ENCODE data around the gene ASB5.
A peak's percentile ranks its signal among the peaks of the same experiment; 100 is the strongest.
"Not testable (repeated sequence)": the region's sequence is repeated elsewhere in the genome, so short reads cannot be mapped to it uniquely, and the experiment has no call there.

Gene ASB5

DNA sequence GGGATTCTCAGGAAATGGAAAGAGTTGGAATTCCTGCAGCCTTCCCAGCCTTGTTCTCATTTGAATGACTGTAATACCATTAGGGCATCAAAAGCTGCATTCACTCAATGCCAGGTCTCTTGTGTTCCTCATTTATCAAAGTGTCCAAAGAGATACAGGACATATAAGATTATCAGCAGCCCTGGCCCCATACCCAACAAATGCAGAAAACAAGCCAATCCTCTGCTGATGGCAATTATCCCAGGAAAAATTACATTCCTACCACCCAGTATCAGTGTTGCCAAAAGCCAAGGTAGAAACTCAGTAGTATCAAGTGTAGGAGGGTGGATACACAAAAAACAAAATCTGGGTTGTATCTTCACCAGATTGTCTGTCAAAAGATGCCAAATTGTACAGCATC, 18.5 kb upstream of the ASB5 start:
- DNase-seq (ENCODE audit: low read depth), result no peak
- no peak overlapping the region for H3K4me3 ChIP-seq (ENCODE audit: low read depth, low read length)

DNA sequence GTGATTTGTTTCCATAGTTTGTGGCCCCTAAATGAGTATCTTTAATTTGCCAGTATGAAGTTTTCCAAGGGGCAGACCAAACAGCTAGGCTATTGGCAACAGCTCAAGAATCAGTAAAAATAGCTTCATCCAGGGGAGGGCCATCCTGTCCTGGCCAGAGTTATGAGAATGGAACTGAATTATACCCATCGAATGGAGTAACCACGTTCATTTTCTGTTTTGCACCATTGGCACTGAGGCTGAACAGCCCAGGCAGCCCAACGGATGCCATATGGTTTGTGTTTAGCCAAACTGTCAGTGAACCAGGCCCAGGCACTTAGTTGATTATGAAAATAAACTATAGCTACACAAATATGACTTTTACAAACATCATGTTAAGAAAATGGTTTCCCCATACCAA, 17.7 kb upstream of the ASB5 start:
- DNase-seq (ENCODE audit: low read depth), result no peak

DNA sequence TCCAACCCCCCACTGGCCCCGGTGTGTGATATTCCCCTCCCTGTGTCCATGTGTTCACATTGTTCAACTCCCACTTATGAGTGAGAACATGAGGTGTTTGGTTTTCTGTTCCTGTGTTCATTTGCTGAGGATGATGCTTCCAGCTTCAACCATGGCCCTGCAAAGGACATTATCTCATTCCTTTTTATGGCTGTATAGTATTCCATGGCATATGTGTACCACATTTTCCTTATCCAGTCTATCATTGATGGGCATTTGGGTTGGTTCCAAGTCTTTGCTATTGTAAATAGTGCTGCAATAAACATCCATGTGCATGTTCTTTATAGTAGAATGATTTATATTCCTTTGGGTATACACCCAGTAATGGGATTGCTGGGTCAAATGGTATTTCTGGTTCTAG, 10.5 kb upstream of the ASB5 start:
- not testable (repeated sequence) for H3K4me3 ChIP-seq (ENCODE audit: low read depth, low read length); DNase-seq (ENCODE audit: low read depth)

More for the DNA sequence above, 17.7 kb upstream of the ASB5 start:
- H3K4me3 ChIP-seq (ENCODE audit: low read depth, low read length), result no peak overlapping the region

DNA sequence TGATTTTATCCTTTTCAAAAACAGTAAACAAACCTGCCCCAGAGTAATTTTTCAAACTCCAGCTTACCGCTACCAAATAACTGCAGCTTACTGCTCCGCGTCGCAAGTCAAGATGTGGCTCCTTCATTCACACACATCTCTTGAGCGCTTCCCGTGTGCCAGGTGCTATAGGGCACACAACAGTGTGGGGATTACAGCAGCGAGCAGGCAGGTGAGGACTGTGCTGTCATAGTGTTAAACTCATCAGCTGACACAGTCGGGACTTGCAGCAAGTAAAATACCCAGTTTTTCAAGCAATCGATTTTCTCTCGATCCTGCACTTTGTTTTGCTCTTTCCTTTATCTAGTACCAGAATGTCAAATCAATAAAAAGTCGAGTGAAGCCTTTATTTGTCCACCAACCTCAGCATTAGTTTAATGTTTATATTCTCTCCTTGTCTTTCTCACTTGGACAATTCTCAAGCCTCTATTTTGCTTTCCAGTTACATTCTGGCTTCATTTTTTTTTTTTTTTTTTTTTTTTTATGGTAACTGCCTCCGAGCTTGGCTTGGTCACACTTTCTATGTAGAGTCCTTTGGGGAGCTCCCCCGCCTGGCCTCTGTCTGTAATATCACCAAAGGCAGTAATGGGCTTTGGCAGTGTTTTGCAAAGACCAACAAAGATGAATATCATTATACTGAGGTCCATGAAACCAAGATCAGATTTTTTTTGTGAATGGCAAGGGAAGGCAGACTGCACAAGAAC, 8.3 kb upstream of the ASB5 start:
- no peak for DNase-seq (ENCODE audit: low read depth)
- no peak overlapping the region for H3K4me3 ChIP-seq (ENCODE audit: low read depth, low read length)

DNA sequence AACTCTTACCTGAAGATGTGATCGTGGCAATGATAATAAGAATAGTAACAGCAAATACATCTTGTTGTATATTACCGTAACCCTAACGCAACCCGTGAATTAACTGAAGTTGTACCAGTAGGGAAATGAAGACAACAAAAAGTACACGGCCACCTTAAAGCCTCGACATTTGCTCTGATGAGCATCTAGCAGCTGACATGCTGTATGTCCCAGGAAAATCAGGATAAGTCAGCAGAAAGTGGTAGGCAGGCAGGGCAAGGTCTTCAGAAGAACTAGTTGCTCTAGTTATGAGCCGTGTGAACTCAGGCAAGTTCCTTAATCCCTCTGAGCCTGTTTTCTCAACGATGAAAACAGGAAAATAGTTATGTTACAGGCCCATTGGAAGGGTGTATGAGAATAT, 7.7 kb upstream of the ASB5 start:
- no peak overlapping the region for H3K4me3 ChIP-seq (ENCODE audit: low read depth, low read length)
- DNase-seq (ENCODE audit: low read depth), result no peak

DNA sequence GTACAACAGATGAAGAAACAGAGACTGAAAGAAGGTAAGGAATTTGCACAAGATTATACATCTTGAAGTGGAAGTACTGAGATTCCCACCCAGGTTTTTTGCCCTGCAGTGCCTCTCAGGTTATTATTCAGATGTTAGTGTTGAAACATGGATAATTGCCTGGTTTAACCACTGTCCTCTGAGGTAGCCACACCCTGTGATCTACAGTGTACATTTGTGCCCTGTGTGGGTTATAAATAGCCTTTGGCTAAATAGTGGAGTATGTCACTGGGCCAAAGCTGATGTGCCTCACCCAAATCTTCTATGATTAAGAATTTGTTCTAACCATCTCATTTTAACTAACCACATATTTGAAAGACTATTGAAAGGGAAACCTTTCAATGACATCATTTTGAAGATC, 5.4 kb upstream of the ASB5 start:
- DNase-seq (ENCODE audit: low read depth), result no peak
- H3K4me3 ChIP-seq (ENCODE audit: low read depth, low read length), result no peak overlapping the region

DNA sequence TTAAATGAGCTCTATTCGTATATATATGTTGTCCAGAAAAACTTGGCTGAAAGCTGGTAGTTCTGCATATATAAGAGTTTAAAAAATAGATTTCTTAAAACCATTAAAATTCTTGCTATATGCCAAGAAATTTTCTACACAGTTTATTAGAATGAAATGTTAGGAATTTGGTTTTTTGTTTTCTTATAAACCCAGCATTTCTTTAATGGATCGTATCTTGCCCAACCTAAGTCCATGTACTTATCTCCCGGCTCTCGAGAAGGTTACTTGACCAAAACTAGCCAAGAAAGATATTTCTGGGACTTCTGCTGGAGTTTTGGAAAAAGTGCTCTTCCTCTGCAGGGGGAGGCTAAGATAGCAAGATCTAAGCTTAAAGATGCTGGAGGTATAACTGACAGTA, 4.7 kb upstream of the ASB5 start:
- H3K4me3 ChIP-seq (ENCODE audit: low read depth, low read length), result no peak overlapping the region
- DNase-seq (ENCODE audit: low read depth), result no peak

DNA sequence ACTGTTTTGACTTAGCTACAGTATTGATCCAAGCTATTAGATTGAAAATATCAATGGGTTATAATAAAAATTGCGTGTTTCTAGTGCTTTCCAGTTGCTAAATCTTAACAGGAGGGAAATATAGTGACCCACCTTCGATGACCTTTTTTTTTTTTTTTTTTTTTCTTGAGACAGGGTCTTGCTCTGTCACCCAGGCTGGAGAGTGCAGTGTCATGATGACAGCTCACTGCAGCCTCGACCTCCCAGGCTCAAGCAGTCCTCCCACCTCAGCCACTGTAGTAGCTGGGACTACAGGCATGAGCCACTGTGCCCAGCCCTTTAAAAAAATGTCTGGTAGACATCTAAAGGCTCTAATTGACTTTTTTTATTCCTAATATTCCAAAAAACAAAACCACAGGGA, 3.8 kb upstream of the ASB5 start:
- H3K4me3 ChIP-seq (ENCODE audit: low read depth, low read length), result no peak overlapping the region
- DNase-seq (ENCODE audit: low read depth), result no peak

DNA sequence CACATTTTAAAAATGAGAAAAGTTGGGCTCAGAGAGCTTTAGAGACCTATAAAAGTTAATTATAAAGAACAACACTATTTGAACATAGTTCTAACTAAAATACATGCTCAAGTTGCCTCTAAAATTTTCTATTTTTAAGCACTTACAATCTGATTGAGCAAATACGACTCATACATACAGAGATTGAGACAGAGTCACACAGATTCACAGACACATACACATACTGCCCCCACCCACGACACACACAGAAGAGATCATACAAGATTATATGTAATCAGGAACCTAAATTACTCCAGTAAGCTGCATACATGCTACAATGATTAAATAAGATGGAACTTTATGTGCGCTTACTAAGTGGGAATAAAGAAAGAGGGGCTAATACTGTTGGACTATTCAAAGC, 2.7 kb upstream of the ASB5 start:
- peak; percentile 52 for DNase-seq (ENCODE audit: low read depth)
- H3K4me3 ChIP-seq (ENCODE audit: low read depth, low read length), result no peak overlapping the region

DNA sequence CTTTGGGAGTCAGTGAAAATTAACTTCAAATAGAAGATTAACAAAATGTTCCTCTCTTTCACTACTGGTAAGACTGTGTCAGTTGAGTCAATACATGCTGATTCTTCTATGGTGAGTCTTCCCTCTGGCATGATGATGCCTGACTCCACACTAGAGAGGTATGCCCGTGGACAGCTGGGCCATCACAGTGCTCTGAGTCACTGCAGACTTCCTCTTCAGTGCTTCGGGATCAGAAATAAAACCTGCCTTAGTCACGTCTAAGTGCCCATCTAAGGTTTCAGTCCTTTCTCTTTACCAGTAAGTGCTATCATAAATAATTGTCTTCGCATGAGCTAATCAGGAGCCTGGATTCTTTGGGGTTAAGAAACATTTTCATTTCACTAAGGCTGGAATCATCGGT, 1.6 kb upstream of the ASB5 start:
- peak; percentile 99 for DNase-seq (ENCODE audit: low read depth)

DNA sequence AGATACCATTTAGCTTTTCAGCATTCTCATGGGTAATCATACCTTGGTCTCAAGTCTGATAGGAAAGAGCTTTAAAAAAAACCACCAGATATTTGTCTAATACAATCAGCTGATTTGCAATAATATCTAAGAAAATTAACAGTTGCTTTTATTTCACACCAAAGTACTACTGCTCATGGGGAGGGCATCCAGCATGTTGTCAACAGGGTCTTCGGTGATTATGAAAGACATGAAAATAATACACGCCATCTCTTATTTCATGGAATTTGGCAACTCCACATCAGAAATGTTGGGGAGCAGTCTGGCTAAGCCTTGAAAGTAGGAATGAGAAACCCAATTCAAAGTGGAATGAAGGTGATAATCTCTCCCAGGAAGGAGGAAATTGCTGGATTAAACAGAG, 3.0 kb downstream of the ASB5 start:
- no peak for DNase-seq (ENCODE audit: low read depth)
- H3K4me3 ChIP-seq (ENCODE audit: low read depth, low read length), result peak overlapping the region; percentile 28

More for the DNA sequence above, 1.6 kb upstream of the ASB5 start:
- no peak overlapping the region for H3K4me3 ChIP-seq (ENCODE audit: low read depth, low read length)

DNA sequence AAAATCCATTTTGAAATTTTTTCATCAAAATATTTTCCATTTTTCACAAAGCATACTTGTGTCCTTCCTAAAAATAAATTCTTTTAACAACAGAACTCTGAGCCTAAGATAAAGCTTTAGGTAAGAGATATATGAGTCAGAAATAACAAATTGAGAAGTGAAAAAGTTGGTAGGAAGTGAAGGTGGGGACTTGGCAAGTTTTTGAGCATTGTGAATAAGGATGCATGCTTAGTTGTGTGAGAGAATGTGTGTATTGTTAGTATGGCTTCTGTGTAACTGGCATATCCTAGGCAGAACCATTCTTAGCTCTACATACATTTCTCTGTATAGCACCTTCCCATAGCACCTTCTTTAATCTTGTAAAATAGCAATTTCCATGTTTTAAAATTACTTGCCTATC, 6.8 kb downstream of the ASB5 start:
- no peak overlapping the region for H3K4me3 ChIP-seq (ENCODE audit: low read depth, low read length)
- DNase-seq (ENCODE audit: low read depth), result no peak

DNA sequence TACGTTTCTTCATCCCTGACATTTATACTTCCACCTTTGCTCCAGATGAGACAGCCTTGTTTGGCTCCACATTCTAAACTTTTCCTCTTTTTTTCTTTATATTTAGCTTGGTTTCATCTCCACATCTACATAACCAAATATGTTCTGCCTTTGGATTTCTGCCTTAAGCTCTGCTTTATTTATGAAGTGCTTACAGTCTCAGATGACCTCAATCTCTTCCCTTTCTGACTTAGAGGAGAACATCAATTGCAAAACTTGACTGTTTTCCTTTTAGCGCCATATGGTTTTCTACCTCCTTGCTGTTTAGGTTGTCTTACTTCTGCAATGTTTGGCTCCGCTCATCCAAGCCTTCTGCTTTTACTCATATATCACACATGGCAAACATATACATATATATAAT, 7.5 kb downstream of the ASB5 start:
- H3K4me3 ChIP-seq (ENCODE audit: low read depth, low read length), result no peak overlapping the region
- DNase-seq (ENCODE audit: low read depth), result peak; percentile 89

DNA sequence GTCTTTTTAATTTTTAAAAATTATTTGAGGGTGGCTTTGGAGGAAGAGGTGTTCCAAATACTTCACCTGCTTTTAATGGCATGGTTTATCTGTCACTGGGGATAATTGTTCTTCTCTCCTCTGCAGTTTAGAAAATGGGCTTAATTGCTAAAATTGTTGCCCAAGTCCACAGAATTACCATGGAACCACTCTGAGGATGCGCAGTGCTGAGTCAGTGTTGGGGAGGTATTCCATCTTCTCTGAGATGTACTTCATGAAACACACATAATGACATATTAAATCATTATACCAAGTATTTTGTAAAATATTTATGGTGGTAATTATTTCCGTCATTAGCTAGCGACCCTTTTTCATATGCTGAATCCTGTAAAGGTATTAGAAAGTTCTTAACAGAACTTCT, 8.0 kb downstream of the ASB5 start:
- DNase-seq (ENCODE audit: low read depth), result no peak
- H3K4me3 ChIP-seq (ENCODE audit: low read depth, low read length), result no peak overlapping the region

DNA sequence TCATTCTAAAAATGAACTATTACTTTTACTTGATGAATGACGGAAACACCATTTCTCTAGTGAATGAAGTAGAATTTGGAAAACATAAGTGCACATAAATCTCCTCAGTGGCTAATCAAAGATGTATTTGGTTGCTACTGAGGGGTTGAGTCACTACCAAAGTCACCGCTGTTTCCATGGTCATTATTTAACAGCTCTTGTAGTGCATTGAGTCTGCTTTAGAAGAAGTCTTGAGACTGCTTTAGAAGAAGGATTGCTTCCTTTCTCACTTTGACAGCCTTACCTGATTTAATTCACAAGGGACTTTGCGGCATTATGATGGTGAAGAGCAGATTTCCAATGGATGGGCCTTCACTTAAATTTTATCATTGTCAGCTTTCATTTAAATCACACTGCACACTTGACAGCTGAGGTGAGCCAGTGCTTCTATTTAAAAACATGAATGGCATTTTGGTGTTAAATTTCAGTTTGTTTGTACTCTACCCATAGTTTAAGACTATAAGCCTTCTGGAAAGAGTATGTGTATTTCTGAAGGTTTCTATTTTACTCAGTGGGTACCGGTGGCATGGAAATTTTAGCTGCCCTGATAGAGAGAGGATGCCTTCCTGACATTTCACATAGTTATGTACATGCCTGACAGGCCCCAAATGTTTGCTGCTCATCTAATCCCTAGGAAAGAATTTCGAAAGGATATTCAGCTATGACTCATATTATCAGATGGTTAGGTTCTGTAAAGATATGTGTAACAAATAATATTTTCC, 9.5 kb downstream of the ASB5 start:
- no peak for DNase-seq (ENCODE audit: low read depth)
- H3K4me3 ChIP-seq (ENCODE audit: low read depth, low read length), result no peak overlapping the region

DNA sequence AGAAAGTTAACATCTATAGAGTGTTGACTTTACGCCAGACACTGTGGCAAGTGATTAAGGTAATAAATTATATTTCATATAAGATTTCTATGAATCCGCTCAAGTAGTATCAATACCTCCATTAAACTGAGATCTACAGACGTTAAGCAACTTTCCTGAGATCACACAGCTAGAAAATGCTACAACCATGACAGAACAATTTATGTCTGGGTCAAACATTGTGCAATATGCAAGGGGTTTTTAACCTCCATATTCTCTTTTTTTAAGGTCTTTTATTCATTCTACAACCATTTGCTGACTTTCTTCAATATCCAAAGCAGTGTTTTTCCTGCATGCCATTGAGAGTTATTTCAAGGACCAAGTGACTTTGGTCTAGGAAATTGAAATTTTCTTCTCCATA, 10.9 kb downstream of the ASB5 start:
- no peak overlapping the region for H3K4me3 ChIP-seq (ENCODE audit: low read depth, low read length)
- DNase-seq (ENCODE audit: low read depth), result no peak

DNA sequence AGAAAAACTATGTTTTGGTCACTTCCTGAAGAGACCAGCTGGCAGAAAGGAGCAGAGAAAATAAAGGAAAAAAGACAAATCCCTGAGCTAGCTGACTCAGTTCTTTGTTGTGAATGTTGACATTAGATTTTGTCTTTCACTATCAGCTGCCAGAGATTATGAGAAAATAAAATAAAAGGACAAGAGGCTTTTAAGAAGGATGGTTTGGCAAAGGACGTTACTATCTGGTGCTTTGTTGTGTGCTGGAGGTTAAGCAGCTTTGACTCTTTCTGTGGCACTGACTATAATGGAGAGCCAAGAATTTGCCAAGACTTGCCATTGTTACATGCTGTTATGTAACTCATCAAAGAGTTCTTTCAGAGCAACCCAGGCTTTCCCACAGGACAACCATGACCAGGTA, 12.1 kb downstream of the ASB5 start:
- no peak for DNase-seq (ENCODE audit: low read depth)
- H3K4me3 ChIP-seq (ENCODE audit: low read depth, low read length), result no peak overlapping the region

DNA sequence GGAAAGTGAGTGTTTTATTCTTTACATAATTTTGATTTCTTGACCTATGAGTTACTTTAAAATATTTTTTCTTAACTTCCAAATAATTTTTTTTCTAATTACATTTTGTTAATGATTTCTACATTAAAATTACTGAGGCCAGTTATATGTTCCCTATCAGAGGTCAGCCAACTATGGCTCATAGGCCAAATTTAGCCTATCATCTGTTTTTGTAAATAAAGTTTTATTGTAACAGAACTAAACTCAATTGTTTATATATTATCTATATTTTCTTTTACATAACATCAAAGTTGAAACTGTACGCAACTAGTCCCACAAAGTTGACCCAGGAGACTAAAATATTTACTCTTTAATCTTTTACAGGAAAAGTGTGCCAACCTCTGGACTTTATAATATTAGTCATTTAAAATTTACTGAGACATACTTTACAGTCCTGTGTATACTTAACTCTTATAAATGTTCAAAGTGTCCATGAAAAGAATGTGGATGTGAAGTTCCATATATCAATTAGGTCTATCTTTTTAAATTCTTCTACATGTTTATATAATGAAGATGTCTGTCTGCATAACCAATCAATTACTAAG, 26.2 kb downstream of the ASB5 start:
- DNase-seq (ENCODE audit: low read depth), result no peak
- no peak overlapping the region for H3K4me3 ChIP-seq (ENCODE audit: low read depth, low read length)

DNA sequence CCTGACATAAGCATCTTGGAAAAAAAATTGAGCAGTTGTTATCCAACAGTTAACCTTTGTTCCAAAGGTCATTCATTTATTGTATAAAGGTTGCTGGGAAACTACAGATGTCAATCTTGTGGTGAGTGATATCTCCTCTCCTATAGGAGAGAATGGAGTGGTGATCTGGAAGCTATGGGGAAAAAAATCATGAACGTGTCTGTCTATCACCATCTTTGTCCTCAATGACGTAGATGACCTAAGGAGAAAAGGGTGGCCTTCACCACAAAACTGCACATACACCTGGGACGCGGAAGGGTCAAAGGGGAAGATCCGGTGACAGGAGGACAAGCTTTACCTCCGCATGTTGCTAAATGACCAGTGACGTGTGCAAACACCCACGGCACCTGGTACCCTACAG, 27.3 kb downstream of the ASB5 start:
- no peak overlapping the region for H3K4me3 ChIP-seq (ENCODE audit: low read depth, low read length)
- no peak for DNase-seq (ENCODE audit: low read depth)

DNA sequence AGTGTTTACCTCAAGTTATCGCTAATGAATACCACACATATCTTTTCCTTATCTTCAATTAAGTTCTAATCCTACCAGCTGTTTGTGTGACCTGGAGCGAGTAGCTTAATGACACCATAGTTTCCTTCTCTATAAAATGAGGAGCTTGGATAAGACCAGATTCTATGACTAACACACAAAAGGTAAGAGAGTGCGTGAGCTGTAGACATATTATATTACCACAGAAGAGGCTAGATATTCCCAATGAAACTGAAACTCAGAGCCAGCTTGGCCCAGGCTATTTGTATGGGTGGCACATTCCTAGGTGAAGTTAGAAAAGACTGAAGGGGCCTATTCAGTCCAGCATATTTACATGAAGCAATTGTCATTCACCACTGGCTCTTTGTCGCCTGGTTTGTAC, 30.2 kb downstream of the ASB5 start:
- no peak for DNase-seq (ENCODE audit: low read depth)
- H3K4me3 ChIP-seq (ENCODE audit: low read depth, low read length), result no peak overlapping the region

DNA sequence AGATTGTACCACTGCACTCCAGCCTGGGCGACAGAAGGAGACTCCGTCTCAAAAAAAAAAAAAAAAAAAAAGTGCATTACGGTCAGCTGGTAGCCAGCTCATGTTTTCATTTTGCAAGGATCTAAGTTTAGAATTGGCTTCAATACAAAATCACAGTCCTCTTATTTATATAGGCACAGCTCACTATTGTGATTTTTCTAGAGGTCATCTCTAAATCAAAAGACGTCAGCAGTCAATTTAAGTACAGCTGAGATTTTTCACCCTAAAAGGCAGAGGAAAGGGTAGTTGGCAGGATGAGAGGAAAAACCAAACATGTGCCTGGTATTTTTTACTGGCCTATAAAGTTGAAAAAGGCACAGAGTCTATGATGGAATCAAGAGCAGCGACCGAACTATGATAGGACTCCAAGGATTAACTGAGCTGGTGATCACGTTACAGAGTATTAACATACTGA, 30.8 kb downstream of the ASB5 start:
- no peak overlapping the region for H3K4me3 ChIP-seq (ENCODE audit: low read depth, low read length)
- peak; percentile 91 for DNase-seq (ENCODE audit: low read depth)

All from skeletal muscle cell (primary cell).